ENCODE data around the gene FBXW8. TPM values are rescaled to one million over a fixed set of nuclear protein-coding genes. Genes with fewer than 3 reads are reported as not detected.

Gene FBXW8
- total RNA-seq, 1 donor from 2014 or later: 16.4 TPM

DNA sequence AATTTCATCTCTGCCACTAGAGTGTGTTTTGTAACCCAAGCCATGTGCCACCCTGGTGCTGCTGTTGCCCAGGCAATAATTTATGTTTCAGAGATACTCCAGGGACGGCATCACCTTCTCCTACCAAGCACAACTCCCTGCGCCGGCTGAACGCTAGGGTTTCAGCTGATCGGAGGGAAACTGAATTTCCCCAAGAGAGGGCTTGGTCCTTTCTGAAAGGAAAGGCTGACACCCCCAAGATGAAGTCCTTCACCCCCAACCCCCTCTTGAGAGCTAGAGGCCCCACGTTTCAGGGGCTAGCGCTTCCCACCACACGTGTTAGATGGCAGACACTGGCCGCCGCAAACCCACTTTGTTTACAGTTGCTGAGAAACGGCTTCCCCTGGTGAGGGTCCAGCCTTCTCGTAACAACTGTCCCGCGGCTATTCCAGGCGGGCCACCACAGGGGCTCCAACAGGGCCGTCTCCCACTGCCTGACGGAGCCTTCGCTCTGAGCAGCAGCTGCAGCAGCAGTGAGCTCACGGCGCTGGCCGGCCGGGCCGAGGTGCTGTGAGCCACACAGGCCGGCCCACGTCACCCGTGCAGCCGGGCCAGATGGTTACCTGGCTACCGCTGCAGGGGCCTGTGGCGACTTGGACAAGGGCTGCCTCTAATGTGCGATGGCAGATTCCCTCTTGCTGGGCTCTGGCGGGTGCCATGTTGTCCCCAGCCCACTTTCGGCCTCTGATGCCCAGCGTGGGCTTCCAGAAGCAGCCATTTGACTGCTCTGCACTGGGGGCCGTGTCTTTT lies 122.0 kb downstream of the FBXW8 start:
- intact Hi-C loops (cut with DNase I): no loop called here
- H3K9me3 ChIP-seq: no peaks in the 10 kb centered on the region
- peaks cover 25% of the 10 kb centered on the region for H3K36me3 ChIP-seq
- H3K4me3 ChIP-seq: no peak overlapping the region
- H3K27me3 ChIP-seq (ENCODE audit: low read depth): peaks cover 21% of the 10 kb centered on the region
- TF ChIP-seq, protein P1, sequence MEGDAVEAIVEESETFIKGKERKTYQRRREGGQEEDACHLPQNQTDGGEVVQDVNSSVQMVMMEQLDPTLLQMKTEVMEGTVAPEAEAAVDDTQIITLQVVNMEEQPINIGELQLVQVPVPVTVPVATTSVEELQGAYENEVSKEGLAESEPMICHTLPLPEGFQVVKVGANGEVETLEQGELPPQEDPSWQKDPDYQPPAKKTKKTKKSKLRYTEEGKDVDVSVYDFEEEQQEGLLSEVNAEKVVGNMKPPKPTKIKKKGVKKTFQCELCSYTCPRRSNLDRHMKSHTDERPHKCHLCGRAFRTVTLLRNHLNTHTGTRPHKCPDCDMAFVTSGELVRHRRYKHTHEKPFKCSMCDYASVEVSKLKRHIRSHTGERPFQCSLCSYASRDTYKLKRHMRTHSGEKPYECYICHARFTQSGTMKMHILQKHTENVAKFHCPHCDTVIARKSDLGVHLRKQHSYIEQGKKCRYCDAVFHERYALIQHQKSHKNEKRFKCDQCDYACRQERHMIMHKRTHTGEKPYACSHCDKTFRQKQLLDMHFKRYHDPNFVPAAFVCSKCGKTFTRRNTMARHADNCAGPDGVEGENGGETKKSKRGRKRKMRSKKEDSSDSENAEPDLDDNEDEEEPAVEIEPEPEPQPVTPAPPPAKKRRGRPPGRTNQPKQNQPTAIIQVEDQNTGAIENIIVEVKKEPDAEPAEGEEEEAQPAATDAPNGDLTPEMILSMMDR (IDR thresholded peaks at IDR 0.05): no peak
- DNase-seq (no peak), ATAC-seq (peak; percentile 33 to 38)
- H3K4me1 ChIP-seq: no peaks in the 10 kb centered on the region
- no peak overlapping the region for H3K27ac ChIP-seq

DNA sequence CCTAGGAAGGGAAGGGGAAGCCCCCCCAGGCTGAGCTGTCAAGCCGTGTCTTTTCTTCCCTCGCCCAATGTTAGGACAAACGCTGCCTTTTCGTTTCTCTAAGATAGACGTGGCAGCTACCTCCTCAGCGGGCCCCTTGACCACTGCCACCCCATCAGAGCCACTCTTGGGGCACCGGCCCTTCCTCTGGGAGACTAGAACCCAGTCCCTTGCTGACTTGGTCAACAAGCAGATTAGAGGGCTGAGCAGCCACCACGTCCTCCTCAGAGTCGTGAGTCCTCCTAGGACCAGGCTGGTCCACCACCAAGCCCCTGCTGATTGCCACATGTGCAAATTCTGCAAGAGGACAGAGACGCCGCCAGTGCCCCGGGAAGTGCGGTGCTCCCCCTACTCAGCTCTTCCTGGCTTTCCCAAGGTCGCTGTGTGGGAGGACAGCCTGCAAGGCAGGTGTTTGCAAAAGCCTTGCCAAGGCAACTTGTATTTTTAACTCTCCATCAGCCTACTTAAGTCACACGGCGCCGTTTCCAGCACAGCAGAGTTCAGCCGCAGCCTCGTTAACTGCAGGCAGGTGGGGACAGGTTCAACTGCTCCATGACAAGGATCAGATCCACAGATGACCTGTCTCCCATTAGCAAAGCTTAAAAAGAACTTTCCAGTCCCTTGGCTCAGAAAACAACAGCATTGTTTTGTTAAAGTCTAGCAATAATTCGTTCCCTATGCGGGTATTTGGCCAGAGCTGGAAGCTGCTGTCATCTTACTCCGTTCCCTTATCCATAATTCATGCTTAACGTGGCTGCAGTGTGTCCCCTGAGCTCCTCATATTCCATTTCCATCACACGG lies 122.9 kb downstream of the FBXW8 start:
- peak in 1 of 2 donors; percentile 15 for ATAC-seq
- DNase-seq: no peak
- Histone ChIP-seq H3K27me3 (ENCODE audit: low read depth) (peaks cover 28% of the 10 kb centered on the region), H3K4me1 (no peaks in the 10 kb centered on the region), H3K9me3 (no peaks in the 10 kb centered on the region), H3K36me3 (peaks cover 17% of the 10 kb centered on the region), H3K27ac (no peak overlapping the region), H3K4me3 (no peak overlapping the region)
- TF ChIP-seq, protein P1 (IDR thresholded peaks at IDR 0.05): no peak
- intact Hi-C loops (cut with DNase I): no loop called here

DNA sequence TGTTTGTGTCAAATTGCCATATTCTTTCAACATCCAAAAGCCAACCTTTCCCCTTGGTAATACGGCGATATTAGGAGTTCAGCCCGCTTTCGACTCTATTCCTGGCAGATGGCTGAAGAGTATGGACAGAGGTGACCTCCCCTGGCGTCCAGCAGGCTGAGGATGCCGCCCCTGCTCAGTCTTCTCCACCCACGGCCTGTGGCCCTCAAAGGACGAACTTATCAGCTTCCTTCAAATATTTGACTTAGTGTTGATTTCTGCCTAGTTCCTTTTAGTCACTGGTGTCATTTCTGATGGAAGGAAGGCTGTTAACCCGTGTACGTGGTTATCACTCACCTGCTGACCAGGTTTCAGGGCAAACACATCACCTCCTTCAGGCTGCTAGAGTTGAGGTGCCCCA lies 123.5 kb downstream of the FBXW8 start:
- TF ChIP-seq, protein P1 (IDR thresholded peaks at IDR 0.05): no peak
- Histone ChIP-seq H3K9me3 (no peaks in the 10 kb centered on the region), H3K4me1 (no peaks in the 10 kb centered on the region), H3K27ac (no peak overlapping the region), H3K27me3 (ENCODE audit: low read depth) (peaks cover 28% of the 10 kb centered on the region), H3K4me3 (no peak overlapping the region), H3K36me3 (peaks cover 10% of the 10 kb centered on the region)
- DNase-seq (no peak), ATAC-seq (no peak)
- intact Hi-C loops (cut with DNase I): no loop called here

DNA sequence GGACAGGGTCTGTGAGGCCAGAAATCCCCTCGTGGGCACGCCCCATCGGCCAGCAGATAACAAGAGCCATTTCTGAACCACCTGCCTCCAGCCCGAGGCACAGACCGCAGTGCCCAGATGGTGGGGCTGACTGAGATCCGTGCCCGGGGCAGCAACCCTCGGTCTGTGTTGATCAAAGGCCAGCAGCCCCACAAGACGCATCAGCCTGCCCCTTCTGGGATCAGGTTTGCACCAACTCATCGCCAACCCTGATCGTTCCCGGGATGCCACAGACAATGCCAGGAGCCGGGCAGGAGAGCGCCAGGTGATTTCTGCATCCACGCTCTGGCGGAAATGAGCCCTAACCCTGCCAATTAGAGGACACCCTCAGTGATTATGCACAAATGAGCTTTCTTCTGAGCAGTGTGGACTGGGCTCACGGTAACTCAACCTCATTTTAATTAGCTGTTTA lies 124.0 kb downstream of the FBXW8 start:
- intact Hi-C loops (cut with DNase I): no loop called here
- no peak for DNase-seq
- no peak overlapping the region for H3K27ac ChIP-seq

DNA sequence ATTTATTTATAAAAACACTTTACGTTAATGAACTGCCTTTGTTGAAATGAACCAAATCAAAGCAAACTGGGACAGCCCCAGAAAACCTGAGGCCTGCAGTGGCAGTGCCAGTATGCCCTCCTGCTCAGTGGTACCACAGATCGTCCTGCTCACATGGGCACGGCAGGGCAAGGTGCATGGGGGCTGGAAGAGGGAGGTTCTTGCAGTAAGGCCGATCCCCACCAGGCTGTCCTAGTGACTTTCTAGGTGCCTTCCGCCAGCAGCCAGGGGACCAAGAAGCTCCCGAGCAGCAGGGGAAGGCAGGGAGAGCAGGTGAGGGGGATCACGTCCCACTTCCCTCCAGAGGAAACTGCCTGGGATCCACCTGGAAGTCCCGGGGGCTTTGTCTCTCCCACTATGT lies 124.5 kb downstream of the FBXW8 start:
- TF ChIP-seq, protein P1 (IDR thresholded peaks at IDR 0.05): no peak
- Histone ChIP-seq H3K27ac (no peak overlapping the region), H3K36me3 (peaks cover 1% of the 10 kb centered on the region), H3K27me3 (ENCODE audit: low read depth) (peaks cover 28% of the 10 kb centered on the region), H3K4me1 (no peaks in the 10 kb centered on the region), H3K9me3 (no peaks in the 10 kb centered on the region), H3K4me3 (no peak overlapping the region)
- intact Hi-C loops (cut with DNase I): no loop called here
- no peak for DNase-seq
- no peak for ATAC-seq

More for the DNA sequence above, 124.0 kb downstream of the FBXW8 start:
- TF ChIP-seq, protein P1 (IDR thresholded peaks at IDR 0.05): no peak
- ATAC-seq: no peak
- no peaks in the 10 kb centered on the region for H3K4me1 ChIP-seq
- H3K4me3 ChIP-seq: no peak overlapping the region
- H3K9me3 ChIP-seq: no peaks in the 10 kb centered on the region
- H3K27me3 ChIP-seq (ENCODE audit: low read depth): peaks cover 28% of the 10 kb centered on the region
- H3K36me3 ChIP-seq: peaks cover 7% of the 10 kb centered on the region
